Lower leg skin (tissue), 3 donors: Measurements from ENCODE around the gene ACAD10.

ENCODE experiments used
- CTCF ChIP-seq, 3 donors: fragments of 450-650 bp; IDR thresholded peaks; one replicate each; pipeline ENCODE4 v1.5.1; 2016; ENCODE audit warnings: antibody characterized with exemption in 3 of 3, mild to moderate bottlenecking in 3 of 3, moderate library complexity in 2 of 3
- POLR2A ChIP-seq, 2 donors: fragments of 450-650 bp; IDR thresholded peaks; one replicate each; pipeline ENCODE4 v1.6.1; 2016 to 2017; ENCODE audit warnings: antibody characterized with exemption in 2 of 2, mild to moderate bottlenecking in 1 of 2, moderate library complexity in 1 of 2

DNA sequence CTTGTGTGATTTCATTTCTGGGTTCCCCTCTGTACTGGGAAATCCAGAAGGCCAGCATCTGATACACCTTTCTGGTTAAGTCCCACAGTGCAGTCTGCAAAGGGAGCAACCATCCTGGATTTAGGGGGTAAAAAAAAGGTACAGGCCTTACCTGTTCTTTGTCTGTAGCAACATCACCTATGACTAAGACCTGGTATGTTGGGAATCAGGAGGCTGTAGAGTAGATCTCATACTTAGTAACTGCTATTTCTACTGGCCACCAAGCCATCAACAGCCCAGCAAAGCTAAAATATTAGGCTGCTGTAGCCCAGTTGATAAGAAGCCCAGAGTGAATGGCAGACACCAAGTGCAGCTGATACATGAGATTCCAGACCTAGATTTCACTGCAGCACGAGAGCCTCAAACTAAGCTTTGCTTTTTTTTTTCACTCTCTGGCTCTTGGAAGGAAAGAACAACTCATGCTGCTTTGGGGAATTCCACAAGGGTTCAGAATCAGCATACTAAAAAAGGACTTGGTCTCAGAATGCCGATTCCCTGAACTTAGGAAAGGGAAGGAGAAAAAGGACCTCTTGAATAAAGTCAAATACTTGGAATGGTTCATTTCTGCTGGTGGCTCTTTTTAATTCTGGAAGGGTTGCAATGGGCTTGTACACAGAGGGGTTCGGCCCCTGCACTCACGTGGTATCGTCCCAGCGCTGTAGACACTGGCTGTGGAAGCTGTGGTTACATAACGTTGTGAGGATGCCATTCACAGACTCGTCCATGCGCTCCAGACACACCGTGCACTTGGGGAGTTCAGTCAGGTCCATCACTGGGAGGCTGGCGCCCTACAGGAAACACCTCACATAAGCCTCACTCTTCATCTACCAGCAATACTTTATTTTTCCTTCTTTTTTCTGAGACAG is 20.6 kb upstream of the ACAD10 start:
- TF ChIP-seq CTCF (IDR thresholded peaks at IDR 0.05), result no peak
- no peak for TF ChIP-seq POLR2A (IDR thresholded peaks at IDR 0.05)
